Pons (tissue), 1 donor: ENCODE measurements around the gene CHTOP.
"Not testable (repeated sequence)": the region's sequence is repeated elsewhere in the genome, so short reads cannot be mapped to it uniquely, and the experiment has no call there.

Experiments
- DNase-seq: peaks from one replicate; pipeline ENCODE4 v3.0.0-alpha.2; 2016; ENCODE audit warnings: low spot score

The CHTOP gene

DNA sequence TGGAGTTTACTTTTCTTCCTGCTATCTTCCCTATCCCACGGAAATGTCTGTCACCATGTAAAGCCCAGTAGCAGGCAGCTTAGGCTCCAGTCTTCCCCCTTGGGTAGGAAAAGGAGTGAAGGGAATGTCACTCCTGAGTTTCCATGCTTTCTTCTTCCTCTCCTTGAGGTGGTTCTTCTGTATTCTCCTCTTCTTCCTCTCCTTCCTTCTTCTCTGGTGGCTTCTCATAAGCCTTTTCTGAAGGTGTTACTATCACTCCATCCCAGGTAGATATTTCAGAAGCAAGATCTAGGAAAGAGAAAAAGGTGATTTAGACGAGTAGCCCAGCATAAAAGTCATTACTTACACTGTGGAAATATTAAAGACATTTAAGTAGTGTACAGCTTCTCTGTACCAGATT, 28.4 kb downstream of the CHTOP start:
- DNase-seq, result no peak

DNA sequence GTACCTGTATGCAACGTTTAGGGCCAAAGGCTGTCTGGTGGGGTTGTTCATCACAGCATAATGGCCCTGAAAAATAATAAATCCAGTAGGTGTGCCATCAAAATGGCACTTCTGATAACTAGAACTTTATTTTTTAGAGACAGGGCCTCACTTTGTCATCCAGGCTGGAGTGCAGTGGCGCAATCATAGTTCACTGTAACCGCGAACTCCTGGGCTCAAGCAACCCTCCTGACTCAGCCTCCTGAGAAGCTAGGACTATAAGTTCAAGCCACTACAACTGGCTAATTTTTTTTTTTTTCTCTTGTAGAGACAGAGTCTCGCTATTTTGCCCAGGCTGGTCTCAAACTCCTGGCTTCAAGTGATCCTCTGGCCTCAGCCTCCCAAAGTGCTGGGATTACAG, 29.3 kb downstream of the CHTOP start:
- DNase-seq, result no peak

DNA sequence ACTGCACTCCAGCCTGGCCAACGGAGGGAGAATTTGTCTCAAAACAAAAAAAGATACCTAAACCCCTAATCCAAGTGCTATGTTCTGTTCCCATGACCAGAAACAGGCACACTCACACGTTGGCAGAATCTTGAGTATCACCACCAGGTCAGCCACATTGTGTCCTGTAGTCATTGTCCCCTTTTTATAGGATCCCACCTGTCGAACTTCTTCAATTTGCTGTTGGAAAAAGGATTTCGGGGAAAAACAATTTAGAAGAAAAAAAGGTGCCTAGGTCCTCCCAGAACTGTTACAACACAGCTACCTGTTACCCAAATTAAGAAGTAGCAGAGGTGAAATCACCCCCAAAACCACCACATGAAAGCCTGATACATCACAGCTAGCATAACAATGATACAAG, 33.6 kb downstream of the CHTOP start:
- no peak for DNase-seq

DNA sequence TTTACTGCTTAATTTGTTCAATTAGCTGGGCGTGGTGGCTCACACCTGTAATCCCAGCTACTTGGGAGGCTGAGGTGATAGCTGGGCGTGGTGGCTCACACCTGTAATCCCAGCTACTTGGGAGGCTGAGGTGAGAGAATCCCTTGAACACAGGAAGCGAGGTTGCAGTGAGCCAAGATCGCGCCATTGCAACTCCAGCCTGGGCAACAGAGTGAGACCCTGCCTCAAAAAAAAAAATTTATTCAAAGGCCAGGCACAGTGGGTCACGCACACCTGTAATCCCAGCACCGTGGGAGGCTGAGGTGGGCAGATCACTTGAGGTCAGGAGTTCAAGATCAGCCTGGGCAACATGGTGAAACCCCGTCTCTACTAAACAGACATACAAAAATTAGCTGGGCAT, 34.8 kb downstream of the CHTOP start:
- DNase-seq, result not testable (repeated sequence)

DNA sequence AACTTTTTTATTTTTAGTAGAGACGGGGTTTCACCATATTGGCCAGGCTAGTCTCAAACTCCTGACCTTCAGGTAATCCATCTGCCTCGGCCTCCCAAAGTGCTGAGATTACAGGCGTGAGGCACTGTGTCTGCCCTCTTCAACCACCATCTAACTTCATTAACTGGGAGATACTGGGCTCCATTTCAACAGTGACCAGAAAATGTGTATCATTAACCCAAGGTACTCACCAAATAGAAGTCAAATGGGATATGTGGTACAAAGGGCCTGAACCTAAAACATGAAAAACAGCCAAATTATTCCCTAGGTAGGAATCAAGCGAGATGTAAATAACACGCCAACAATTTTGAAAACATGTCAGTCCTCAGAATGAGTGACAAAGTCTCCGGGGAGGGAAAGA, 35.7 kb downstream of the CHTOP start:
- DNase-seq, result no peak

DNA sequence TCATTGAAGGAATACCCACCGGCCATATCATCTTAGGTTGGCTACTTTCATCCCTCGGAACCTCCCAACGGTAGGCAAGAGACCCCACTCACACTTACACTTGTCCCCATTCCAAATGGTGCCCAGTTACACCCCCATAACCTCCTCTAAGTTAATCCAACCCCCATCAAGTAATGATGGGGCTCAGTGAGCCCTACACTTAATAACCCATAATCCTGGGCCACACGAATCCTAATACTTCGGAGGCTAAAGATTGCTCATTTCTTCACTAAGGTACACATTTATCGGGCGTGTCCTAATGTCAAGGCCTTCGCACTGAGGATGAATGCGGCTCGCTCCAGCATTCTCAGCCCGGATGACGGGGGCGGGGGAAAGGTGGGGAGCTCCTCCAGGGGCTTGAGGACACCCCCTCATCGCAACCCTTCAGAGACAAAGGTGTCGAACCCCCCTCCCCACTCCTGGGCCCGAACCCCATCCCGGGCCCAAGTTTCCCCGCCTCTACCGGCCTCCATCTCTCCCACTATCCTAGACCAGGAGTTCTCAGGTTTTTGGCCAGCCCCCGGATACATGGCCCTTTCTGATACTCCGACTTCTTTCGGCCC, 36.5 kb downstream of the CHTOP start:
- DNase-seq, result no peak

DNA sequence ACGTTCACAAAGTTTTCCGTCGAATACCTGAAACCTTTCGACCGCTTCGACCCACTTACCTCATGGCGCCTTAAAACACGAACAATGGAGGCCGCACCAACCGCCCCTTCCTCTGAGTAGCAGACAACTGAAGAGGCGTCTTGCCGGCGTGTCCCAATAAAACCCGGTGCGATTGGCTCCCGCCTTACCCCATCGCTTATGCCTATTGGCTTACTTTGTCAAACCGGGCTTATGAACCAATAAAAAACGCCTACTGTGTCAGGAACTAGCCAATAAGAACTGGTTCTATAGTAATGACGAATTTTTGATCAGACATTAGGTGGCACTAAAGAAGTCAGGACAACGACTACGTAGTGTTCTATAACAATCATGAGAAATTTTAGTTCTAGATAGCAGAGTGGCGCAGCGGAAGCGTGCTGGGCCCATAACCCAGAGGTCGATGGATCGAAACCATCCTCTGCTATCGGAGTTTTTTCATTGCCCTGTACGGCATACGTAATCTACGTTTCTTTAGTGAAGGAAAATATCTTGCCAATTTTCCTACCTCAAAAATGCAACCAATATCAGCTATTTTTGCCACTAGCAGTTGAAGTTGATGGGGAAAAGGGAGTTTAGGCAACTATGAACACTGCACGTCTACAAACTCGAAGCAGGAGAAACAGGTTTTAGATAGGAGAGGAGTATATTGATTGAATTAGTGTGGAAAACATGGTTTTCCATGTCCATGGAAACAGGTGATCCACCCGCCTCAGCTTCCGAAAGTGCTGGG, 37.2 kb downstream of the CHTOP start, which contains the start of gene ILF2:
Gene ILF2 (minus strand): TSS at position 135 of the 769 bp plus-strand sequence. CDS start 71 bp downstream, at position 64.
- DNase-seq, result peak; percentile 100

DNA sequence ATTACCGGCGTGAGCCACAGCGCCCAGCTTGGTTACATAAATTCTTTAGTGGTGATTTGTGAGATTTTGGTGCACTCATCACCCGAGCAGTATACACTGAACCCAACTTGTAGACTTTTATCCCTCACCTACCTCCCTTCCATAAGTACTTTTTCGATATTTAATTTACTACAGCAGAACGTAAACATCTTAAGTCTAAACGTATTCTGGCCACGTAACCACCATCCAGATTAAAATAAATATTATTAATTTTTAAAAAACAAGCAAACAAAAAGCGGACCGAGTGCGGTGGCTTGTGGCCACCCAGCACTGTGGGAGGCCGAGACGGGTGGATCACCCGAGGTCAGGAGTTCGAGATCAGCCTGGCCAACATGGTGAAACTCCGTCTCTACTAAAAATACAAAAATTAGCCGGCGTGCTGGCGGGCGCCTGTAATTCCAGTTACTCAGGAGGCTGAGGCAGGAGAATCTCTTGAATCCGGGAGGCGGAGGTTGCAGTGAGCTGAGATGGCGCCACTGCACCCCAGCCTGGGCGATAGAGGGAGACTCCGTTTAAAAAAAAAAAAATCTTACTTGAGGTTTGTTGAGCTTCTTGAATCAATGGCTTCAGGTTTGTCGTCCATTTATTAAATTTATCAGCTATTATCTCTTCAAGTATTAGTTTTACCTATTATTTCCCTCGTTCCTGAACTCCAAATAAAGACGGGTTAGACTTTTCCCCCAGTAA, 37.9 kb downstream of the CHTOP start:
- DNase-seq, result not testable (repeated sequence)

DNA sequence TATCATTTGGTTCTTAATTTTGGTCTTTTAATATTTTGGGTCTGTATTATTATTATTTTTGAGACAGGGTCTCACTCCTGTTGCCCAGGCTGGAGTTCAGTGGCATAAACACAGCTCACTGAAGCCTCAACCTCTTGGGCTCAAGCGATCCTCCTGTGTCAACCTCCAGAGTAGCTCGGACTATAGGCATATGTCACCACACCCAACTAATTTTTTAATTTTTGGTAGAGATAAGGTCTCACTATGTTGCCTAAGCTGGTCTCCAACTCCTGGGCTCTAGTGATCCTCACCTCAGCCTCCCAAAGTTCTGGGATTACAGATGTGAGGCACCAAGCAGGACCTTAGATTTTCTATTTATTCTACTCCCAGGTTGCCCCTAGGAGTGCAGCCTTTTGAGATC, 39.6 kb downstream of the CHTOP start:
- DNase-seq, result no peak

DNA sequence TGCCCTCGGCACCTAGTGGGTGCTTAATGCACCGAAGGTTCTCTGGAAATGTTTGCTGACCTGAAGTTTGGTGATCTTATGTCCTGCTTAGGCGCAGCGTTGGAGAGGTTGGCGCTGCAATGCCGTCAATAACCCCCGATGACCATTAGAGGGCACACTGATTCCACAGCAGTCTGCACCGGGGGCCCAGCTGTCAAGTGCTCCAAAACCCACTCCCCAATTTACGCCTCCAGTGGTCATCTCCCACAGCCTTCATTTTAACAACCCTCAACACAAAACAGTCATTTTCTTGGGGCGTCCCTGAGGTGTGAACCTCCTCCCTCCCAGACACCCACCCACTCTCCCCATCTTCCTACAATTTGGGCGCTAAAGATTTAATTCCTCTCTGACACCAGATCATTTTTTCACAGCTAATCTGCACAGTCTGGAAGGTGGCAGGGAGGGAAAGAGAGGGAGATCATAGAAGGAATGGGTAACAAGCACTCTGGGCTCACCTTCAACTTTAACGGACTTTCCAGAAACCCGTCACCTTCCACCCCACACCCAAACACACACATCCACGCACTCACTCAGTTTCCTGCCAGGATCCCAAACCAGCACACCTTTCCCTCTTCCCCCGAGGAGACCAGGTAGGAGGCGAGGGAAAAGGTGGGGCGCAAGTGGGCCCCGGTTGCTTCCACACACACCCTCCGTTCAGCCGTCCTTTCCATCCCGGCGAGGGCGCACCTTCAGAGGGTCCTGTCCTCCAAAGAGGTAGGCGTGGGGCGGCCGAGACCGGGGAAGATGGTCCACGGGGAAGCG, 44.1 kb downstream of the CHTOP start:
- DNase-seq, result peak; percentile 25

DNA sequence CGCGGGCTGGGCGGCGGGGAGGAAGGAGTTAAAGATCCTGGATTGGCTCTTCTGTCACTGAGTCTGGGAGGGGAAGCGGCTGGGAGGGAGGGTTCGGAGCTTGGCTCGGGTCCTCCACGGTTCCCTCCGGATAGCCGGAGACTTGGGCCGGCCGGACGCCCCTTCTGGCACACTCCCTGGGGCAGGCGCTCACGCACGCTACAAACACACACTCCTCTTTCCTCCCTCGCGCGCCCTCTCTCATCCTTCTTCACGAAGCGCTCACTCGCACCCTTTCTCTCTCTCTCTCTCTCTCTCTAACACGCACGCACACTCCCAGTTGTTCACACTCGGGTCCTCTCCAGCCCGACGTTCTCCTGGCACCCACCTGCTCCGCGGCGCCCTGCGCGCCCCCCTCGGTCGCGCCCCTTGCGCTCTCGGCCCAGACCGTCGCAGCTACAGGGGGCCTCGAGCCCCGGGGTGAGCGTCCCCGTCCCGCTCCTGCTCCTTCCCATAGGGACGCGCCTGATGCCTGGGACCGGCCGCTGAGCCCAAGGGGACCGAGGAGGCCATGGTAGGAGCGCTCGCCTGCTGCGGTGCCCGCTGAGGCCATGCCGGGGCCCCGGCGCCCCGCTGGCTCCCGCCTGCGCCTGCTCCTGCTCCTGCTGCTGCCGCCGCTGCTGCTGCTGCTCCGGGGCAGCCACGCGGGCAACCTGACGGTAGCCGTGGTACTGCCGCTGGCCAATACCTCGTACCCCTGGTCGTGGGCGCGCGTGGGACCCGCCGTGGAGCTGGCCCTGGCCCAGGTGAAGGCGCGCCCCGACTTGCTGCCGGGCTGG, 44.9 kb downstream of the CHTOP start, which contains the start of gene NPR1:
Gene NPR1 (plus strand): TSS at position 170 of the 818 bp plus-strand sequence. CDS start 421 bp downstream, at position 591.
- DNase-seq, result no peak

DNA sequence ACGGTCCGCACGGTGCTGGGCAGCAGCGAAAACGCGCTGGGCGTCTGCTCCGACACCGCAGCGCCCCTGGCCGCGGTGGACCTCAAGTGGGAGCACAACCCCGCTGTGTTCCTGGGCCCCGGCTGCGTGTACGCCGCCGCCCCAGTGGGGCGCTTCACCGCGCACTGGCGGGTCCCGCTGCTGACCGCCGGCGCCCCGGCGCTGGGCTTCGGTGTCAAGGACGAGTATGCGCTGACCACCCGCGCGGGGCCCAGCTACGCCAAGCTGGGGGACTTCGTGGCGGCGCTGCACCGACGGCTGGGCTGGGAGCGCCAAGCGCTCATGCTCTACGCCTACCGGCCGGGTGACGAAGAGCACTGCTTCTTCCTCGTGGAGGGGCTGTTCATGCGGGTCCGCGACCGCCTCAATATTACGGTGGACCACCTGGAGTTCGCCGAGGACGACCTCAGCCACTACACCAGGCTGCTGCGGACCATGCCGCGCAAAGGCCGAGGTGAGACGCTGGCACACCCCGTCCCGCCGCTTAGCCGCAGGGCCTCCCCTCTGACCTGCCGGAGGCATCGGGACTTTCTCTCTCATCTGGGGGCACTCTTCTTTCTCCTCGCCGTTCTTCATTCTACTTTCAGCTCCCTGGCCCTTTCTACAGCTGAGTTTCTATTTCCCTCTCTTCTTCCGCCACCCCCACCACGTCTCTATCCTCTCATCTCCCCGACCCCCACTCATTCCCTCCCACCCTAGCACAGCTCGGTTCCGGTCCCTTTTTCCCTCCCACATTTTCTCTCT, 45.7 kb downstream of the CHTOP start:
- no peak for DNase-seq

DNA sequence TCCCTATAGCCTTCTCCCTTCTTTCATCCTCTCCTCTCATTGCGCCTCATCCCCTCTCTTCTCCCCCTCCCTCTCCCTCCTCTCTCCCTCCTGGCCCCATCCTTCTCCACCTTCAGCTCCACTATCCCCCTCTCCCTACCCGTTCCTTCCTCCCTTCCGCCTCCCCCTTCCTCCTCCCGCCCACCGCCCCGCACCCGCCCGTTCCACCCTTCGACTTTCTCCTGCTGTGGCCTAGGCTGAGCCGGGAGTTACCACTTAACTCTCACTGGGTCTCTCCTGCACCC, 46.2 kb downstream of the CHTOP start:
- DNase-seq, result no peak

DNA sequence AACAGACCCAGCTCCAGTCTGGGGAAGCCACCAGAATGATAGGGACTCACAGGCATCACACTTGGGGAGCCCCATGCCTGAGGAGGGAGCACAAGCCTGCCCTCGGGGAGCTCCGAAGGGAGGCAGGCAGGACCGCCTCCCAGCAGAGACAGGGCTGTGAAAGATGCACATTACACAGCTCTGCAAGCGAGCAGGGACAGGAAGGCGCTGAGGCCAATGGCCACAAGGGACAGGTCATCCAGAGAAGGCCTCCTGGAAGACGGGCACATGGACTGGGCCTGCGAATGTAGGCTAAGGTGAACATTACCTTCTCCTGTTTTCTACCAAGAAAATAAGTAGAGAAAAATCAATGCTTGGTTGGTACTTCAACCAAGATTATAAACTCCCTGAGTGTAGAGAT, 48.9 kb downstream of the CHTOP start:
- no peak for DNase-seq

DNA sequence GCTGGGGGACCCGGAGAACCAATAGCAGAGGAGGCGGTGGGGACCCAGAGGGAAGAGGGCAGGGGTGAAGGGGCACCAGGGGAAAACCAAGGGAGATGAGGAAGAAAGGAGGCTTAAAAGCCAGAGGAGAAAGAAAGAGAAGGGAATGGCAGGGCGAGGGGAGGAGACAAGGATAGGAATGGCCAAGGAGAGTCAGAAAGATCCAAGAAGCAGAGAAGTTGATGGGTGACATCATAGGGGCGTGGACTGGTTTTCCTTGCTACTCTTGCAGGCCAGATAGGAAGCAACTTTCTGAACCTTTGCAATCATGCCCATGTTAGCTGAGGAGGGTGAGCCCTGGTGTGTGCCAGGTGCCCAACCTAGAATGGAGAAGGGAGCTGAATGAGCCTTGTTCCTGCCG, 50.0 kb downstream of the CHTOP start:
- no peak for DNase-seq

DNA sequence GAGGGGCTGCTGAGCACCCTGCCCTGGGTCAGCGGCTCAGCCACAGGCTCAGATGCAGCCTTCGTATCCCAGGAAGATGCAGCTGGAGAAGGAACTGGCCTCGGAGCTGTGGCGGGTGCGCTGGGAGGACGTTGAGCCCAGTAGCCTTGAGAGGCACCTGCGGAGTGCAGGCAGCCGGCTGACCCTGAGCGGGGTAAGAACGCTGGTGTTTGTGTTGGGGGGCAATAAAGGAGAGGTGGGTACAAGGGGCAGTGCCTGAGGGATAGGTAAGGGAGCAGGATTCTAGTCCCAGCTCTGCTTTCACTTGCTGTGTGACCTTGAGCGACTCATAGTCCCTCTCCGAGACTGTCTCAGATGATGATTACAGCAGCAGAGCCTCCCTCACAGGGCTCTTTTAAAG, 51.0 kb downstream of the CHTOP start:
- no peak for DNase-seq

DNA sequence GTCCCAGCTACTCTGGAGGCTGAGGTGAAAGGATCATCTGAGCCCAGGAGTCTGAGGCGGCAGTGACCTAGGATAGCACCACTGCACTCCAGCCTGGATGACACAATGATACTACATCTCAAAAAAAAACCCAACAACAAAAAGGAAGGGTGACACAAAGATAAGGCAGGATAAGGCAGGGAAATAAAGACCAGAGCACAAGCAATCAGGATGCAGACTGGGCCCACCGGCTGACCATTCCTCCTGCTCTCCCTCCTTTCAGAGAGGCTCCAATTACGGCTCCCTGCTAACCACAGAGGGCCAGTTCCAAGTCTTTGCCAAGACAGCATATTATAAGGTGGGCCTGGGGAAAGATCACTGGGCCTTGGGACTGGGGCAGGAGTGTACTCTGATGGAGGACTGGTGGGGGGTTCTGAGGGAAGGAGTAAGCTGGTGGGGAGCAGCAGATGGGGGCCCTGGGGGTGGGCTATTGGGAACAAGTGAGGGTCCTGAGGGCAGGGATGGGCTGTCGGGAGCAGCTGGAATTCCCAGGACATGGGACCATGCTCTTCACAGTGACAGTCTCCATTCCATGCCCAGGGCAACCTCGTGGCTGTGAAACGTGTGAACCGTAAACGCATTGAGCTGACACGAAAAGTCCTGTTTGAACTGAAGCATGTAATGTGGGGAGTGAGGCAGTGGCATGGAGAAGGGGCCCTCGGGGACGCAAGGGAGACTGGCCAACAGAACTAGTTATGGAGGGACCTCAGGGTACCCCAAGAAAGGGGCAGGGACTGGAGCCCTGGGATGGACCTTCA, 51.9 kb downstream of the CHTOP start:
- DNase-seq, result no peak

DNA sequence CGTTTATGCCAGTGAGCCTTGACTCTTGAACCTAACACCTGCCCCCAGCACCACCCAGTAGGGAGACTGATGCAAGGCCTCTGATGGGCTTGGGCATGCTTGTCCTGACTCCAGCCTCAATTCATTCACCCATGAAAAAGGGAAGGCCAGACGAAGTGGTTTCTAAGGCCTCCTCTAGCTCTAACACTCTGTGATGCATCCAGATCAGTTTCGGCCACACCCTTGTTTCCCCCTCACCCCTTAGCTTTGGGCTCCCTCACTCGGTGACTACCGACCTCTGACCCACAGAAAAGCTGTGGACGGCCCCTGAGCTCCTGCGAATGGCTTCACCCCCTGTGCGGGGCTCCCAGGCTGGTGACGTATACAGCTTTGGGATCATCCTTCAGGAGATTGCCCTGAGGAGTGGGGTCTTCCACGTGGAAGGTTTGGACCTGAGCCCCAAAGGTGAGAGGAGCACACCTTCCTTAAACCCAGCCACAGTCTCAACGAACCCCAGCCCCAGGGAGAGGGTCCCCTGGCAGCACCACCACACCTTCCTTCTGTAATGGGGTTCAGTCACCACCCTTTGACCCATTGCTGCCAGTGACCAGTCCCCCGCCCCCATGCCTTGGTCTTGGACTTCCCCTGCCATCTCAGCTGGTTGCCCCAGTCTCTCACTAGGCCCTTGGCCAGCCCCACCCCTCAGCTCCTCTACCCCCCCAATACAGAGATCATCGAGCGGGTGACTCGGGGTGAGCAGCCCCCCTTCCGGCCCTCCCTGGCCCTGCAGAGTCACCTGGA, 53.7 kb downstream of the CHTOP start:
- no peak for DNase-seq

DNA sequence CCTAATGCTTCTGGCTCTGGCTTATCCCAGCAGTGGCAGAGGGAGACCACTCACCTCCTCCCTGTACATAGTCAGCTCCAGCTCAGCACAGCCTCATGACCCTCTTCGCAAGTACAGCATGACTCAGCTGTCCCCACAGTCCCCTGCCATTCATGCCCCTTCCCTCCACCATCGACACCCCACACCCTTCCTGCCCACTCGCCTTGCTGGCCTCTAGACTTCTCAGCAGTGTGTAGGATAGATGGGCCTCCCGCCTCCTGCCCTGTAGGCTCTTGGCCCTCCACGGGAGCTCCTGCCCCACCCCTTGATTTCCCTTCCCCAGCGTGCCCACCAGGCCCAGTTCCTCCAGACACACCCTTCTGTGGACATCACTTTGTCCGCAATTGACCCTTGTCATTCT, 54.4 kb downstream of the CHTOP start:
- no peak for DNase-seq
